Duodenal mucosa (tissue), 2 donors: ENCODE measurements around the gene MTHFD1L.

Experiments used
- H3K27ac ChIP-seq: one replicate; pipeline ENCODE4 v1.7.0; 2013; ENCODE audit warnings: low read depth, low read length
- H3K27me3 ChIP-seq, 2 donors: one replicate each; pipeline ENCODE4 v1.7.0; 2013; ENCODE audit warnings: low read length in 2 of 2, control low read depth in 1 of 2; ENCODE audit not compliant: insufficient read depth in 2 of 2, control insufficient read depth in 1 of 2
- H3K36me3 ChIP-seq, 2 donors: one replicate each; pipeline ENCODE4 v1.7.0; 2013; ENCODE audit warnings: low read length in 2 of 2, control low read depth in 1 of 2; ENCODE audit not compliant: insufficient read depth in 2 of 2, control insufficient read depth in 1 of 2
- H3K4me1 ChIP-seq, 2 donors: one replicate each; pipeline ENCODE4 v1.7.0; 2013; ENCODE audit warnings: low read length in 2 of 2, control low read depth in 1 of 2; ENCODE audit not compliant: insufficient read depth in 2 of 2, control insufficient read depth in 1 of 2
- H3K4me3 ChIP-seq, 2 donors: one replicate each; pipeline ENCODE4 v1.7.0; 2013; ENCODE audit warnings: low read length in 2 of 2, low read depth in 1 of 2
- H3K9ac ChIP-seq, 2 donors: one replicate each; pipeline ENCODE4 v1.7.0; 2013; ENCODE audit warnings: low read length in 2 of 2, low read depth in 1 of 2
- H3K9me3 ChIP-seq, 2 donors: one replicate each; pipeline ENCODE4 v1.7.0; 2013; ENCODE audit warnings: low read length in 2 of 2, control low read depth in 1 of 2; ENCODE audit not compliant: control insufficient read depth in 1 of 2

Gene MTHFD1L

GRCh38 chr6:150914372-150914771, 48.9 kb downstream of the MTHFD1L start:
- Histone ChIP-seq H3K36me3 (peaks cover 0 to 1% of the 10 kb centered on the region in 2 donors), H3K27ac (no peak overlapping the region)

GRCh38 chr6:150915131-150915879, 49.8 kb downstream of the MTHFD1L start:
- Histone ChIP-seq H3K27me3 (no peaks in the 10 kb centered on the region), H3K4me3 (no peak overlapping the region), H3K4me1 (no peaks in the 10 kb centered on the region), H3K9ac (no peak overlapping the region), H3K36me3 (peaks cover 0 to 10% of the 10 kb centered on the region in 2 donors), H3K9me3 (no peaks in the 10 kb centered on the region), H3K27ac (no peak overlapping the region)

More at GRCh38 chr6:150914372-150914771, 48.9 kb downstream of the MTHFD1L start:
- no peak overlapping the region for H3K4me3 ChIP-seq
- H3K9ac ChIP-seq: no peak overlapping the region
- H3K27me3 ChIP-seq: no peaks in the 10 kb centered on the region
- no peaks in the 10 kb centered on the region for H3K9me3 ChIP-seq
- no peaks in the 10 kb centered on the region for H3K4me1 ChIP-seq

GRCh38 chr6:150915880-150916265, 50.4 kb downstream of the MTHFD1L start:
- no peaks in the 10 kb centered on the region for H3K27me3 ChIP-seq
- H3K36me3 ChIP-seq: peaks cover 0 to 10% of the 10 kb centered on the region in 2 donors
- no peak overlapping the region for H3K27ac ChIP-seq
- H3K9me3 ChIP-seq: no peaks in the 10 kb centered on the region
- H3K4me1 ChIP-seq: no peaks in the 10 kb centered on the region
- no peak overlapping the region for H3K4me3 ChIP-seq
- H3K9ac ChIP-seq: no peak overlapping the region

GRCh38 chr6:150919938-150920337, 54.4 kb downstream of the MTHFD1L start:
- Histone ChIP-seq H3K36me3 (peaks cover 0 to 14% of the 10 kb centered on the region in 2 donors), H3K9ac (no peak overlapping the region), H3K27ac (no peak overlapping the region)

GRCh38 chr6:150922137-150922536, 56.6 kb downstream of the MTHFD1L start:
- H3K27me3 ChIP-seq: no peaks in the 10 kb centered on the region
- H3K4me1 ChIP-seq: no peaks in the 10 kb centered on the region
- no peak overlapping the region for H3K9ac ChIP-seq
- no peaks in the 10 kb centered on the region for H3K9me3 ChIP-seq
- no peak overlapping the region for H3K27ac ChIP-seq
- H3K4me3 ChIP-seq: no peak overlapping the region
- peaks cover 0 to 14% of the 10 kb centered on the region in 2 donors for H3K36me3 ChIP-seq

More at GRCh38 chr6:150919938-150920337, 54.4 kb downstream of the MTHFD1L start:
- no peaks in the 10 kb centered on the region for H3K4me1 ChIP-seq
- no peaks in the 10 kb centered on the region for H3K27me3 ChIP-seq
- H3K9me3 ChIP-seq: no peaks in the 10 kb centered on the region
- no peak overlapping the region for H3K4me3 ChIP-seq

- Histone ChIP-seq H3K4me1 (no peaks in the 10 kb centered on the region), H3K36me3 (peaks cover 0 to 7% of the 10 kb centered on the region in 2 donors), H3K9ac (no peak overlapping the region), H3K27me3 (no peaks in the 10 kb centered on the region), H3K27ac (no peak overlapping the region), H3K9me3 (no peaks in the 10 kb centered on the region), H3K4me3 (no peak overlapping the region)
Observed at GRCh38 chr6:150924808-150925589, 59.5 kb downstream of the MTHFD1L start.

GRCh38 chr6:150925590-150925928, 60.1 kb downstream of the MTHFD1L start:
- H3K9ac ChIP-seq: no peak overlapping the region
- H3K27ac ChIP-seq: no peak overlapping the region
- H3K4me3 ChIP-seq: no peak overlapping the region
- no peaks in the 10 kb centered on the region for H3K9me3 ChIP-seq
- peaks cover 0 to 4% of the 10 kb centered on the region in 2 donors for H3K36me3 ChIP-seq
- no peaks in the 10 kb centered on the region for H3K27me3 ChIP-seq
- no peaks in the 10 kb centered on the region for H3K4me1 ChIP-seq

- Histone ChIP-seq H3K4me3 (no peak overlapping the region), H3K9me3 (no peaks in the 10 kb centered on the region), H3K27ac (no peak overlapping the region), H3K36me3 (peaks cover 0 to 4% of the 10 kb centered on the region in 2 donors), H3K4me1 (no peaks in the 10 kb centered on the region), H3K9ac (no peak overlapping the region), H3K27me3 (no peaks in the 10 kb centered on the region)
Observed at GRCh38 chr6:150925976-150926375, 60.5 kb downstream of the MTHFD1L start.

GRCh38 chr6:150928882-150929281, 63.4 kb downstream of the MTHFD1L start:
- Histone ChIP-seq H3K27ac (no peak overlapping the region), H3K9me3 (no peaks in the 10 kb centered on the region), H3K27me3 (no peaks in the 10 kb centered on the region), H3K36me3 (peaks cover 0 to 3% of the 10 kb centered on the region in 2 donors), H3K4me1 (no peaks in the 10 kb centered on the region), H3K9ac (no peak overlapping the region), H3K4me3 (no peak overlapping the region)

GRCh38 chr6:150929416-150929815, 63.9 kb downstream of the MTHFD1L start:
- Histone ChIP-seq H3K27ac (no peak overlapping the region), H3K27me3 (no peaks in the 10 kb centered on the region), H3K4me3 (no peak overlapping the region), H3K4me1 (no peaks in the 10 kb centered on the region), H3K9me3 (no peaks in the 10 kb centered on the region), H3K9ac (no peak overlapping the region), H3K36me3 (peaks cover 0 to 3% of the 10 kb centered on the region in 2 donors)
